Measurements from ENCODE around the gene TPT1.
"Not testable (repeated sequence)": the region's sequence is repeated elsewhere in the genome, so short reads cannot be mapped to it uniquely, and the experiment has no call there.

The TPT1 gene

GRCh38 chr13:45299194-45299593 is 41.8 kb downstream of the TPT1 start:
- FAIRE-seq, result no peak

DNA sequence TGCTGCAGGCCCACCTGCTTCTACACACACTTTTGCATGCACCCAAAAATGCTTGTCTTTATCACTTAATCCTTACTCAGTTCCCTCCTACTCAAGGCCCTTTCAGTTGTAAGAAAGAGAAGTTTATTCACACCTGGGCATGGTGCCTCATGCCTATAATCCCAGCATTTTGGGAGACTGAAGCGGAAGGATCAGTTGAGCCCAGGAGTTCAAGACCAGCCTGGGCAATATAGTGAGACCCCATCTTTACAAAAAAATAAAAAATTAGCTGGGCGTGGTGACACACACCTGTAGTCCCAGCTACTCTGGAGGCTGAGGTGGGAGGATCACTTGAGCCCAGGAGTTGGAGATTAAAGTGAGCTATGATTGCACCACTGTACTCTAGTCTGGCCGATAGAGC is 42.4 kb downstream of the TPT1 start:
- not testable (repeated sequence) for FAIRE-seq

DNA sequence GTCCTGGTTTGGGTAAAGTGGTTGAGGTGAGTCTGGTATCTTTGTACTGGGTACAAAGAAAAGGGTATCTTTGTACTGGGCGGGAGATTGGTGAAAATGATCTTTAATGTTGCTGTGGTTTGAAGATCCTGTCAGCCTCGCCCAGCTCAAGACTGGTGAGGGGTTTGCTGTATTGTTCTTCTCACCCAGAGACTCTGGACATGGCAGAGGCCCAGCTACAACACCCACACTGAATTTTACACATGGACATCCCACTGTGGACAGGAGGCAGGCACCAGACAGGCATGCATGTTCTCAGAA is 42.8 kb downstream of the TPT1 start:
- FAIRE-seq, result no peak

- no peak for FAIRE-seq
Measured at GRCh38 chr13:45297456-45298205, 43.4 kb downstream of the TPT1 start.

DNA sequence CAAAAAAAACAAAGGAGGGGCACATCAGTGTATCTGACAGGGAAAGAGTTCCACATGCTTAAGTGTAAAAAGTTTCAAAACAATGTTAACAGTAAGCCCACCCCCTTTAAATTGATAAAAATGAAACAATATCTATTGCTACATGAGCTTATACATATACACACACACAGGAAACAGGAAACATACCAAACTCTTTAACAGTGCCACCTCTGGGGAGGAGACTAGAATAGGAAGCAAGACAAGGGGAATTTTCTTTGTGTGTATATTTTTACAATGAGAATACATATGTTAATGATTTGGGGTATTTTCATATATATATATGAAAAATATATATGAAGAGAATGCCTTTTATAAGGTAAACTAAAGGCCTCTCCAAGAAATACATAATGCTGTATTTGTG is 44.7 kb downstream of the TPT1 start:
- no peak for FAIRE-seq

DNA sequence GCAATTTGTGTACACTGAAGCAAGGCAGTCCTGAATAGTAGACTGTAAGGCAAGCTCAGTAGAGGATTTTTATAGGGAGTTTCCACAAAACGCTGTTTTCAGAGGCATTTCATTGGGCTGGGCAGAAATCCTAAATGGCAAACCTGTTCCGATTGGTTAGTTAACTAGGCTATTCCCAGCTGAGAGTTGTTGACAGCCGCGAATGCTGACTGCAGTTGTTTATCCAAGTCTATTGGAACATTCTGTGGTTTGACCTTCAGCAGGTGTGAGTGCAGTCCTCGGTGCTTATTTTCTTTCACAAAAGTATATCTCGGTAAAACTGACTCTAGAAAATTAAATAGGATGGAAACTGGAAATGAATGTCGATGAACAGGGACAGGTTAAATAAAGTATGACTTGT is 45.4 kb downstream of the TPT1 start:
- FAIRE-seq, result no peak

DNA sequence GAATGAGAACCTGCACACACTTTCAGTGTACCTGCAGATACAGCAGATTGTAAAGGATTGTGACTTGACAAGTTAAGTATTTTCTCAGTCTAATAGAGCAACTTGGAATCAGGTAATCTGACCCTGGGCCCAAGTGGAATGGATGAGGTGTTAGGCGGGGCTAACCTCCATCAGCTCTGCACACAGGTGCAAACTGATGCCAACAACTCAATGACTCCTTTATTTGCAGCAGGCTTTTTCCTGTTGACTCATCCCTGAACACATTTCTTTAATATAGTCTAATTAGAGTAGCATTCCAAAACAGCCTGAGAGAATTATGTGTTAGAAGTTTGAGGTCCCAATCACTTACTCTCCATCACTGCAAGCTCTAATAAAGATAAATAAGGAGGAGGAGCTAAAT is 48.8 kb downstream of the TPT1 start:
- FAIRE-seq, result no peak

- no peak for FAIRE-seq
Measured at GRCh38 chr13:45289936-45290563, 50.9 kb downstream of the TPT1 start.
